Left ventricle myocardium inferior (tissue), 1 donor: ENCODE data around the gene TSPEAR. TPM values are rescaled to one million over a fixed set of nuclear protein-coding genes. Genes with fewer than 3 reads are reported as not detected.

ENCODE experiments used
- DNase-seq: peaks from one replicate; pipeline ENCODE4 v3.0.0-alpha.2; 2020
- H3K27ac ChIP-seq: fragments of 200-600 bp; replicated peaks from 2 replicates; pipeline ENCODE4 v1.8.0; 2021
- H3K27me3 ChIP-seq: fragments of 200-600 bp; 2 replicates; pipeline ENCODE4 v1.8.0; 2021; ENCODE audit warnings: low read depth
- H3K36me3 ChIP-seq: fragments of 200-600 bp; 2 replicates; pipeline ENCODE4 v1.8.0; 2021
- H3K4me1 ChIP-seq: fragments of 200-600 bp; 2 replicates; pipeline ENCODE4 v1.8.0; 2021
- H3K4me3 ChIP-seq: fragments of 200-600 bp; 2 replicates; pipeline ENCODE4 v1.8.0; 2021; ENCODE audit warnings: mild to moderate bottlenecking, moderate library complexity
- H3K9me3 ChIP-seq: fragments of 200-600 bp; replicated peaks from 2 replicates; pipeline ENCODE4 v1.8.0; 2021
- CTCF ChIP-seq: fragments of 200-600 bp; IDR thresholded peaks from 2 replicates; pipeline ENCODE4 v1.8.0; 2021; ENCODE audit warnings: antibody characterized with exemption, mild to moderate bottlenecking, borderline replicate concordance
- intact Hi-C: fragments of 100-400 bp; cut with micrococcal nuclease; formaldehyde crosslinking; loops from one replicate; pipeline ENCODE4 v1.11.0; 2022
- total RNA-seq: library from RNA; stranded (reverse); fragmentation: NEBNext Ultra II Directional; extraction: Animal tissue kit (Norgen Biotek cat#: 25700); gene quantifications from one replicate; pipeline ENCODE4 v1.2.1, GENCODE V29; 2021
- donor health status: DM: no; HTN: yes; CAD: no; lungs with severe emphysema.

TSPEAR gene
- total RNA-seq, 1 donor from 2014 or later = 3.3 TPM

GRCh38 chr21:44485254-44485793 is 226.0 kb downstream of the TSPEAR start:
- peak overlapping the region; percentile 36 for H3K4me3 ChIP-seq
- no peaks in the 10 kb centered on the region for H3K4me1 ChIP-seq
- H3K27ac ChIP-seq = no peak overlapping the region
- DNase-seq = no peak
- intact Hi-C loops = no loop called here
- H3K9me3 ChIP-seq = peaks cover 3% of the 10 kb centered on the region
- peak; percentile 26 for TF ChIP-seq CTCF
- peaks cover 59% of the 10 kb centered on the region for H3K27me3 ChIP-seq
- no peaks in the 10 kb centered on the region for H3K36me3 ChIP-seq

- Histone ChIP-seq H3K4me3 (no peak overlapping the region), H3K27me3 (peaks cover 54% of the 10 kb centered on the region), H3K36me3 (no peaks in the 10 kb centered on the region), H3K9me3 (peaks cover 3% of the 10 kb centered on the region), H3K4me1 (no peaks in the 10 kb centered on the region), H3K27ac (no peak overlapping the region)
- no peak for TF ChIP-seq CTCF
- intact Hi-C loops = no loop called here
- DNase-seq = no peak
Observed at GRCh38 chr21:44484498-44485253, 226.7 kb downstream of the TSPEAR start.

- intact Hi-C loops = no loop called here
- no peak for DNase-seq
- Histone ChIP-seq H3K4me3 (no peak overlapping the region), H3K9me3 (peaks cover 3% of the 10 kb centered on the region), H3K27me3 (peaks cover 44% of the 10 kb centered on the region), H3K36me3 (no peaks in the 10 kb centered on the region), H3K27ac (no peak overlapping the region), H3K4me1 (peaks cover 3% of the 10 kb centered on the region)
- TF ChIP-seq CTCF = no peak
Observed at GRCh38 chr21:44483288-44484237, 227.8 kb downstream of the TSPEAR start.

GRCh38 chr21:44482581-44483287 is 228.6 kb downstream of the TSPEAR start:
- intact Hi-C loops = no loop called here
- Histone ChIP-seq H3K36me3 (no peaks in the 10 kb centered on the region), H3K9me3 (no peaks in the 10 kb centered on the region), H3K4me3 (no peak overlapping the region), H3K27ac (no peak overlapping the region), H3K27me3 (peaks cover 41% of the 10 kb centered on the region), H3K4me1 (peaks cover 11% of the 10 kb centered on the region)
- TF ChIP-seq CTCF = no peak
- no peak for DNase-seq
